Measurements from ENCODE around the gene GOLGA8J. TPM values are rescaled to one million over a fixed set of nuclear protein-coding genes. Genes with fewer than 3 reads are reported as not detected.

GOLGA8J gene
- total RNA-seq, 3 donors from 2014 or later, result 0.11 TPM; not detected in 2

Other genes with a start within 250 kb of the GOLGA8J start
- not detected for gene GOLGA8T, start 52.1 kb downstream of the GOLGA8J start, total RNA-seq